Endodermal cell (in vitro differentiated cells): Measurements from ENCODE around the gene RRP9. TPM values are rescaled to one million over a fixed set of nuclear protein-coding genes. Genes with fewer than 3 reads are reported as not detected.
"Not testable (repeated sequence)": the region's sequence is repeated elsewhere in the genome, so short reads cannot be mapped to it uniquely, and the experiment has no call there.

Experiments
- DNase-seq: peaks from one replicate; pipeline ENCODE4 v3.0.0-alpha.2; 2017
- H3K27ac ChIP-seq: 2 replicates; pipeline ENCODE4 v1.5.1; 2013; ENCODE audit warnings: mild to moderate bottlenecking, low read depth, low read length, moderate library complexity
- H3K27me3 ChIP-seq: 2 replicates; pipeline ENCODE4 v1.6.1; 2013; ENCODE audit warnings: mild to moderate bottlenecking, low read length, moderate library complexity; ENCODE audit not compliant: insufficient read depth, control insufficient read depth, poor library complexity, severe bottlenecking
- H3K36me3 ChIP-seq: 2 replicates; pipeline ENCODE4 v1.7.0; 2013; ENCODE audit warnings: mild to moderate bottlenecking, low read length, moderate library complexity; ENCODE audit not compliant: control insufficient read depth, insufficient read depth
- H3K4me1 ChIP-seq: one replicate; pipeline ENCODE4 v1.7.0; 2013; ENCODE audit warnings: low read length; ENCODE audit not compliant: control insufficient read depth, insufficient read depth
- H3K4me3 ChIP-seq: 2 replicates; pipeline ENCODE4 v1.5.1; 2013; ENCODE audit warnings: mild to moderate bottlenecking, low read length, moderate library complexity
- H3K9ac ChIP-seq: 2 replicates; pipeline ENCODE4 v1.6.1; 2013; ENCODE audit warnings: mild to moderate bottlenecking, low read length, moderate library complexity; ENCODE audit not compliant: poor library complexity, severe bottlenecking; ENCODE audit errors: extremely low read depth
- H3K9me3 ChIP-seq: 2 replicates; pipeline ENCODE4 v1.6.1; 2013; ENCODE audit warnings: mild to moderate bottlenecking, low read length, moderate library complexity; ENCODE audit not compliant: control insufficient read depth
- H3K27ac Mint-ChIP-seq: 2 replicates; pipeline ENCODE4 v1.8.0; 2020; ENCODE audit warnings: mixed read lengths
- H3K27me3 Mint-ChIP-seq: 2 replicates; pipeline ENCODE4 v1.8.0; 2021; ENCODE audit warnings: mild to moderate bottlenecking, mixed read lengths; ENCODE audit not compliant: insufficient read depth
- H3K36me3 Mint-ChIP-seq: 2 replicates; pipeline ENCODE4 v1.8.0; 2020; ENCODE audit warnings: low read depth, mixed read lengths
- H3K4me1 Mint-ChIP-seq: 2 replicates; pipeline ENCODE4 v1.8.0; 2020; ENCODE audit warnings: mixed read lengths
- H3K4me3 Mint-ChIP-seq: 2 replicates; pipeline ENCODE4 v1.8.0; 2020; ENCODE audit warnings: mild to moderate bottlenecking, moderate library complexity, mixed read lengths
- H3K9me3 Mint-ChIP-seq: 2 replicates; pipeline ENCODE4 v1.8.0; 2020; ENCODE audit warnings: mild to moderate bottlenecking, mixed read lengths
- CTCF ChIP-seq: fragments of 200-600 bp; sonication (generic); conservative IDR thresholded peaks from 2 replicates; pipeline ENCODE4 v1.5.0; 2021; ENCODE audit warnings: antibody characterized with exemption, mild to moderate bottlenecking
- WGBS, 2 experiments: methylation state at CpG; one replicate each; pipeline versions ENCODE4 v1.1.5 to v1.1.7; 2013; ENCODE audit warnings: missing lambda C conversion rate in 2 of 2, mixed read lengths in 1 of 2; ENCODE audit not compliant: insufficient coverage in 1 of 2, insufficient read length in 1 of 2; 5-methylcytosine and 5-hydroxymethylcytosine counted together
- long read RNA-seq, 4 experiments: library from polyadenylated mRNA in 2 of 4; library from RNA in 1 of 4; library from capped mRNA in 1 of 4; stranded (forward) in 3 of 4; unstranded in 1 of 4; transcript quantifications; one replicate each; pipeline ENCODE4 v2.0.0, GENCODE V29; 2020 to 2021; ENCODE audit warnings: inconsistent platforms in 1 of 4
- polyA plus RNA-seq, 2 experiments: library from polyadenylated mRNA; stranded (reverse); fragments of 50-300 nt; gene quantifications; one replicate each; pipeline ENCODE4 v1.2.3, GENCODE V29; 2013
- total RNA-seq, 2 donors: library from RNA; stranded (reverse); fragmentation: NEBNext Ultra II Directional in 1 of 2; extraction: Animal tissue kit (Norgen Biotek cat#: 25700) in 1 of 2; gene quantifications; 2 replicates in 1 of 2; 3 replicates in 1 of 2; pipeline ENCODE4 v1.2.1, GENCODE V29; 2021

The RRP9 gene
- total RNA-seq, result 10 to 100 TPM; 38.6 to 89.3 TPM
- 21.2 TPM for polyA plus RNA-seq (2013, experiment 1 of 2)
- polyA plus RNA-seq (2013, experiment 2 of 2), result 22.4 TPM
- long read RNA-seq, experiment 1, transcript RRP9-201 (15 exons, 1,578 nt), result major isoform, 10 of 35 reads
- long read RNA-seq, experiment 1, partial matches to known transcripts, result 16 of 35 reads
- long read RNA-seq, experiment 1, other reads (novel, unspliced or antisense), result 9 of 35 reads
- long read RNA-seq, experiment 2, transcript RRP9-201 (15 exons, 1,578 nt), result major isoform, 87 of 116 reads
- long read RNA-seq, experiment 2, partial matches to known transcripts, result 7 of 116 reads
- long read RNA-seq, experiment 2, other reads (novel, unspliced or antisense), result 22 of 116 reads
- long read RNA-seq, experiment 3, transcript RRP9-201 (15 exons, 1,578 nt), result major isoform, 499 of 605 reads
- long read RNA-seq, experiment 3, partial matches to known transcripts, result 20 of 605 reads
- long read RNA-seq, experiment 3, other reads (novel, unspliced or antisense), result 86 of 605 reads
- long read RNA-seq, experiment 4, transcript RRP9-201 (15 exons, 1,578 nt), result major isoform, 105 of 157 reads
- long read RNA-seq, experiment 4, partial matches to known transcripts, result 27 of 157 reads
- long read RNA-seq, experiment 4, other reads (novel, unspliced or antisense), result 25 of 157 reads

GRCh38 chr3:51941798-51942602 lies at the start of gene RRP9, which contains the start of gene PARP3:
RRP9 (minus strand) TSS chr3:51941904; CDS start chr3:51941867, 37 bp downstream.
PARP3 (plus strand) TSS chr3:51942363; CDS start chr3:51943356, 993 bp downstream.
- peak within 1 kb of the TSS; percentile 99 for H3K4me3 ChIP-seq

GRCh38 chr3:51990501-51990971 lies 48.8 kb upstream of the RRP9 start:
- Mint-ChIP-seq H3K36me3 (peaks cover 43% of the 10 kb centered on the region), H3K4me1 (peaks cover 17% of the 10 kb centered on the region)
- H3K27me3 Mint-ChIP-seq, H3K27me3 ChIP-seq, H3K27ac Mint-ChIP-seq, H3K9me3 ChIP-seq, H3K27ac ChIP-seq, H3K9ac ChIP-seq, H3K4me3 Mint-ChIP-seq, H3K9me3 Mint-ChIP-seq, H3K4me1 ChIP-seq, H3K4me3 ChIP-seq: not testable (repeated sequence)
- peaks cover 32% of the 10 kb centered on the region for H3K36me3 ChIP-seq
- DNase-seq, result peak; percentile 69
- WGBS, 2 experiments, result 96 to 100% methylated on average over 4 to 38 of the region's 38 CpGs

More at GRCh38 chr3:51941798-51942602, at the start of gene RRP9, which contains the start of gene PARP3:
- Histone ChIP-seq H3K27ac (peak within 1 kb of the TSS; percentile 55), H3K9me3 (no peaks in the 10 kb centered on the region), H3K4me1 (peaks cover 6% of the 10 kb centered on the region), H3K36me3 (peaks cover 26% of the 10 kb centered on the region), H3K9ac (peak within 1 kb of the TSS; percentile 68), H3K27me3 (no peaks in the 10 kb centered on the region)
- no peaks in the 10 kb centered on the region for H3K9me3 Mint-ChIP-seq
- H3K36me3 Mint-ChIP-seq, result peaks cover 32% of the 10 kb centered on the region
- peak within 1 kb of the TSS; percentile 84 for H3K4me3 Mint-ChIP-seq
- WGBS, 2 experiments, result 7 to 16% methylated on average over 31 to 67 of the region's 67 CpGs
- H3K27me3 Mint-ChIP-seq, result peaks cover 2% of the 10 kb centered on the region
- TF ChIP-seq CTCF, result peak; percentile 100
- peaks cover 33% of the 10 kb centered on the region for H3K4me1 Mint-ChIP-seq
- peak within 1 kb of the TSS; percentile 73 for H3K27ac Mint-ChIP-seq
- peak; percentile 100 for DNase-seq

- Histone ChIP-seq H3K9ac (no peak overlapping the region), H3K4me3 (no peak overlapping the region), H3K36me3 (peaks cover 17% of the 10 kb centered on the region), H3K9me3 (no peaks in the 10 kb centered on the region), H3K27ac (peak overlapping the region; percentile 16), H3K27me3 (no peaks in the 10 kb centered on the region), H3K4me1 (peaks cover 11% of the 10 kb centered on the region)
- Mint-ChIP-seq H3K36me3 (peaks cover 23% of the 10 kb centered on the region), H3K4me3 (no peak overlapping the region), H3K4me1 (peaks cover 8% of the 10 kb centered on the region), H3K27ac (peak overlapping the region; percentile 45), H3K9me3 (no peaks in the 10 kb centered on the region), H3K27me3 (no peaks in the 10 kb centered on the region)
- 83 to 90% methylated on average over 11 to 15 of the region's 15 CpGs for WGBS, 2 experiments
- no peak for TF ChIP-seq CTCF
- peak; percentile 64 for DNase-seq
Measured at GRCh38 chr3:51988286-51989146, 46.8 kb upstream of the RRP9 start.
